HG03039 (cell line): ENCODE measurements around the gene ZNF207.
"Not testable (repeated sequence)": the region's sequence is repeated elsewhere in the genome, so short reads cannot be mapped to it uniquely, and the experiment has no call there.

Source experiments
- ATAC-seq: cut with Tn5 transposase; IDR thresholded peaks from one replicate; pipeline ENCODE4 v1.9.1; 2021; ENCODE audit warnings: mild to moderate bottlenecking, moderate library complexity; ENCODE audit not compliant: unreplicated experiment

ZNF207 gene

DNA sequence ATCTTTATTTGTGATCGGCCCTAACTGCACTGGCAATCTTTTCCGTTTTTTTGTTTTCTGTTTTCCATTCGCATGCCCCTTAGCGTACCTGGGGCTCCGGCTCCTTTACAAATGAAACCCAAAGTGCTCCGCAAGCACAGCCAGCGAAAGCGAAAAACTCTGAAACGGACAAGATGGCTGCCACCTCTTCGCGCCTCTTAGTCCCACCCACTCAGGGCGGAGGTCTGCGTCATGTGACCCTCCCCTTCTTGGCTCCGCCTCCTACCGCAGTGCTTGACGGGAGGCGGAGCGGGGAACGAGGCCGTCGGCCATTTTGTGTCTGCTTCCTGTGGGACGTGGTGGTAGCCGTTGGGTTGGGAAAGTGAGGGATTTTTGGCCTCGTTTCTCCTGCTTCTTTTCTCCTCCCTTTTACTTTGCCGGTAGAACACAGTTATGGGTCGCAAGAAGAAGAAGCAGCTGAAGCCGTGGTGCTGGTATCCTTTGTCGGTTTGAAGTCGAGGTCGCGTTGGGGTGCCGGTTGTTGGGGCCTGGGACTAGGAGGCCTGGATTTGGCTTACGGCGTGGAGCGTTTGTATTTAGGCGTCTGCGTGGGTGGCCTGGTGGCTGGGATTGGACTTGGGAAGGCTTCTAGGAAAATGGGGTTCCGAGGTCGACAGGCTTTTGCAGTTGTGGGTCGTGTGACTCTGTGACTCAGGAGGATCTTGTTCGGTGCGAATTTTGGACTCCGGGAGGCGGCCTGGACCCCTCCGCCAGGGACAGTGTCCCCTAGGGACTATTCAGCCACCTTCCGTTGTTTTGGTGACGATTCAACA lies at the start of gene ZNF207:
TSS of gene ZNF207 (plus strand) at position 304 of the 812 bp plus-strand sequence. CDS start at position 433, 129 bp downstream.
- peak; percentile 90 for ATAC-seq

DNA sequence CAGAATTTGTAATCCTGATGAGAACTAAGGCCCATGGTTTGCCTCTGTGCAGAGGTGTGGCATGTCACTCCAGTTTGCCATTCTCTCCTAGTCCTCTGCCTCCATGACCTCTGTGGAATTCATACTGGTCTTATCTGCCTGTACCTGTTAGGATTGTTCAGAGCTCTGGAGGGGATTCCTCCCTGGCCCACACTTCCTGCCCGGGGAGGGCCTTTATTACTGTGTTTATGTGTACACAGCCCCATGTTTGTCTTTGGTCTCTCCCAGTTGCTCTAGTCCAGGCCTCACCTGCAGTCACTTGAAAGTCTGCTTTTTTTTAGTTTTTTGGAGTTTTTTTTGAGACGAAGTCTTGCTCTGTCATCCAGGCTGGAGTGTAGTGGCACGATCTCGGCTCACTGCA lies 47.9 kb upstream of the ZNF207 start:
- ATAC-seq: no peak

DNA sequence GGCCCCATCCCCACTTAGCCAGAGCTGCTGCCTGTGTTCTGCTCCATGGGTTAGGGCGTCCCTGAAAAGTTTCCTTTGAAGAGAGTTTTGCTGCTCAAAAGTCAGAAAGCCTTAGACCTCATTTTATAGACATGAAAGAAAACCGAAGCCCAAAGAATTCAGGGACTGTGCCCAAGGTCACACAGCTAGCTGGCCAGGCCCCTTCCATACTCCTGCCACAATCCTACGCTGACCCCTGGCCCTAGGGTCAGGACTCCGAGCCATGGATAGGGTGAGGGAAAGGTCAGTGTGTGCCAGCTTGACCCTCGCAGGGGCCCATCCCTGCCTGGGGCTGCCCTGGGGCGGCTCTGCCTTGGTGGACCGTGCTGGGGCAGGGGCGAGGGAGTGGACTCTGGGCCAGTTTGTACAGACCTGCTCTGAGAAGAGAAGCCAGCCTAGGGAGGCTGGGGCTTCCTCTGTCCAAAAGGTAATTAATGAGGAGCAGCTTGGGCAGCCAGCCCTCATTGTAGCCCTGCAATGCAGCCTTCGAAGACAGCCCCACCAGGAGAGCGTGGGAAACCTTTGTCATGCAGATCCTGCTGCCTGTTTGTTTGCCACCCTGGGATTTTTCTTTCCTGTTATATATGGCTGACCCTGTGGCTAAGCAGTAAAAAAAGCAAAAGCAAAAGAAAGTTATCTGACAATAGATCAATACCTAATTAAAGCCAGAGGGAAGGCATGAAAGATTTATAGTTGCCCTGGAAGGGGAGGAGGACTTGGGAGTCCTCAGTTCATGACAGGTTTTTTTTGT lies 46.9 kb upstream of the ZNF207 start:
- no peak for ATAC-seq

DNA sequence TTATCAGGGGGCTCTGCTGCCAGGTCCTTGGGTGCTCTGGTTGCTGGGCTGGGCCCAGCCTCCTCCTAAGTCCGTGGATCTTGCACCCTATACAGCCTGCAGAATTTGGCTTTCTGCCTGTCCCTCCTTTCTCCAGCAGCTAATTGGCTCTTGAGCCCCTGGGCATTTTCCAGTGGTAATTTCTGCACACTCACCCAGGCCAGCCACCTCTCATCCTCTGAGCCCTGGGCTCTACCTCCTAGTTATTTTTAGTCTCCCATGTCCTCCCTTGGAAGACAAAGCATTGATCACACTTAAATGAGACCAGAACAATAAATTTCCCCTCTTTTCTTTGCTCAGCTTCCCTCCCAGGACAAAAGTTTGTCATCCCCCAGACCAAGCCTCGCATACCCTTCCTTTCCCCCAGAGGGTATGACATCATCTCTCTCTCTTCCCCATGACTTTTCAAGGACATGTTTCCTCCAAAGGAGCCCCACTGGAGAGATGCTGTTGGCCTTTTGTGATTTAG lies 46.1 kb upstream of the ZNF207 start:
- ATAC-seq: no peak

DNA sequence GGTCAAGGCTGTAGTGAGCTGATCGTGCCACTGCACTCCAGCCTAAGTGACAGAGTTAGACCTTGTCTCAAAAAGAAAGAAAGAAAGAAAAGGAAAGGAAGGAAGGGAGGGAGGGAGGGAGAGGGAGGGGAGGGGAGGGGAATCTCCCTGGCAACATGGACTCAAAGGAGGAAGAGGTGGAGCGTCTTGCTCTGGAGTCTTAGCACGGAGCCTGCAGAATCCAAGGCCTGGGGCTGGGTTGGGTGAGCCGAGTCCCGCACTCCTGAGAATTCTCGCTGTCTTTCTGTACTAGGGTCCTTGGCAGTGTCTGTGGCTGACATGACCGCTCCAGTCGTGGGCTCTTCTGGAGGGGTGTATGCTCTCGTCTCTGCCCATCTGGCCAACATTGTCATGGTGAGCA lies 44.9 kb upstream of the ZNF207 start:
- ATAC-seq: no peak

DNA sequence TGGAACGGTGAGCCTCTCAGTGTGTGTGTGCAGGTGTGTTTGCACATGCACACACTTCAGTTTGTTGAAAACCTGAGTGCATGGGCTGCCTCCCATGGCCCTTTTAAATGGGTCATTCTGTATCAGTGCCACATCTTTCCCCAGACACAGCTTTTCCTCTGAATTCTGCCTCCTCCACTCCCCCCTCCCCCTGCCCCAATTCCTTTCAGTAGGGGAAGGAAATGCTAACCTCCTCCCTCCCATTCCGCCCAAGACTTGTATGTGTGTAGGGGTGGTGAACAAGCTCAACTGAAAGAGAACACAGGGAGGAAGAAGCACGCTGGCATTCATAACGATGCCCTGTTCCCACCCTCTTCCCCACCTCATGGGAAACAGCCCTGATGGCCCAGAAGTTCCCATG lies 42.3 kb upstream of the ZNF207 start:
- ATAC-seq: no peak

DNA sequence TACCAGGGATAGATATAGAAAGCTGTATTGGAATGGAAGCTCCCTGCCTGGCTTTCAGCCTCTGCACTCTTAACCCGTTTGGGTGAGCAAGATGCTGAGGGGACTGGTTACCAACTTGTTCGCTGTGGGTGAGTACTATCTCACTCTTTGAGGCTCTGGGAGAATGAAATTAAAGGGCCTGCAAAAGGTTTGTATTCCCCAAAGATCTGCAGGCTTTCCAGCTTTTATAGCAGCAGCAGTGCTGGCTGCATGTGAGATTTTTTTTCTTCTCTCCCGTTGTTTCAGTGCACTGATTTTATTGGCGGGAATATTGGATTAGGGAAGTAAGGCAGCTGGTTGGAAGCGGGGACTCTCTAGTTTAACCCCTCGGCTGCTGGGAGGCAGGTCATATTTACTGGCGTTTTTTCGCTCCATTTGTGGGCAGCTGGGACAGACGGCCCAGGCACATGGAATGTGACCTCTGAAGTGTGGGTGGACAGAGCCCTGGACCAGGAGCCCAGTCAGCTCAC lies 38.9 kb upstream of the ZNF207 start:
- no peak for ATAC-seq

DNA sequence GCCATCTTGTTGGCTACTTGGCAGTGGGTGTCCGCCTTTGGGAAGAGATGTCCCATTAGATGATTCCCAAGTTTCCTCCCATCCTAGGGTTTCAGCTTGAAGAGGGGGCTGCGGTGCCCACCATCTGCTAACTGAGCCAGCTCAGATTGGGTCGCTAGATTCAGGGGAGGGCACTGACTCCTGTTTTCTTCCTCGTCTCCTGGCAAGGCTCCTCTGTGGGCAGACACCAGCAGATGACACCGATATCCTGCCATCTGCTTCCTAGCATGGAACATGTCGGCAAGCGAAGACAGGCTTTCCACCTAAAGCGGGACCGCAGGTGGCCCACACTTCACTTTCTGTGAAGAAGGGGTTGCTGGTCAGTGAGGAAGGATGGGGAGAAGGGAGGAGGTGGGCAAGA lies 35.3 kb upstream of the ZNF207 start:
- ATAC-seq: no peak

DNA sequence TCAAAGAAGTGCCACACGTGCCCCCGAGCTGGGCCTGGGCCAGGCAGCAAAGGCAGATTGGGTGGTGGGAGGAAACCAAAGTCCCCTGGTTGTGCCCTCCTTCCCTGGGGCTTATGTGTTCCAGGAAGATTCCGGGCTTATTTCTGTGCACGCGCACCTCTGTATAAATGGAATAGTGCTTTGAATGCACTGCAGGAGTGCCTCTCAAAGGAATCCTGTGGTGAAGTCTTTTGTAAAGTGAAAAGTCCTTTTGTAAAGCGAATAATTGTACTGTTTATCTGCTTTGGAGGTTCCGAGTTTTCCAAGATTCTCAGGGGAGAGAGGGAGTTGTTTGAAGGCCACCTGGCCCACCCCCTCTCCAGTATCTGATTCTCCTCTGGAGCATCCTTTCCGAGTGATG lies 34.8 kb upstream of the ZNF207 start:
- ATAC-seq: no peak

DNA sequence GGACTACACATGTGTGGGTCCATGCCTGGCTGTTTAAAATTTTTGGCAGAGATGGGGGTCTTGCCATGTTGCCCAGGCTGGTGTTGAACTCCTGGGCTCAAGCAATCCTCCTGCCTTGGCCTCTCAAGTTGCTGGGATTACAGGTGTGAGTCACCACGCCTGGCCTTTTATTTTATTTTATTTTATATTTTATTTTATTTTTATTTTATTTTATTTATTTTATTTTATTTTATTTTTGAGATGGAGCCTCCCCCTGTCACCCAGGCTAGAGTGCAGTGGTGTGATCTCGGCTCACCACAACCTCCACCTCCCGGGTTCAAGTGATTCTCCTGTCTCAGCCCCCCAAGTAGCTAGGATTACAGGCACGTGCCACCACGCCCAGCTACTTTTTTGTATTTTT lies 33.3 kb upstream of the ZNF207 start:
- ATAC-seq: not testable (repeated sequence)

DNA sequence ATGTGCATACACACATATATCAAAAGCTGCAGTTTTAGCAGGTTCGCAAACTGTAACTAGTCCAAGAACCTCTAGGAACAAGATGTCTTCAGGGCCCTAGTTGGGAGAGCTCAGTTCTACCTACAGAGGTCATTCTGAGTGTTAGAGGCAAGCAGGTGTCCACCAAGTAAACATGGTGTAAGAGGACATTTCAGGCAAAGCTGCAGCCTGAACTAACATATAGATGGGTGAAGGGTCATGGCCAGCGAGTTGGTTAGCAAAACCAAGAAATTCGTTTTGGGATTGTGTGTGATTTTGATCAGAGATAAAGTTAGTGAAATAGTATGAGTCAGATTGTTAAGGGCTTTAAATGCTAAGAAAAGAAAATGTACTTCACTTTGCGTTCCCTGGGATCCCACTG lies 32.6 kb upstream of the ZNF207 start:
- ATAC-seq: no peak

DNA sequence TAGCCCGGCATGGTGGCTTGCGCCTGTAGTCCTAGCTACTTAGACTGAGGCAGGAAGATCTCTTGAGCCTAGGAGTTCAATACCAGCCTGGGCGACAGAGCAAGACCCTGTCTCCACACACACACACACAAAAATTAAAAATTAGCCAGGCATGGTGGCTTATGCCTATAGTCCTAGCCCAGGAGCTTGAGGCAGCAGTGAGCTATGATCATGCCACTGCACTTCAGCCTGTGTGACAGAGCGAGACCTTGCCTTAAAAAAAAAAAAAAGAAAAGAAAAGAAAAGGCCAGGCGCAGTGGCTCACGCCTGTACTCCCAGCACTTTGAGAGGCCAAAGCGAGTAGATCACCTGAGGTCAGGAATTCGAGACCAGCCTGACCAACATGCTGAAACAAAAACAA lies 31.9 kb upstream of the ZNF207 start:
- no peak for ATAC-seq

DNA sequence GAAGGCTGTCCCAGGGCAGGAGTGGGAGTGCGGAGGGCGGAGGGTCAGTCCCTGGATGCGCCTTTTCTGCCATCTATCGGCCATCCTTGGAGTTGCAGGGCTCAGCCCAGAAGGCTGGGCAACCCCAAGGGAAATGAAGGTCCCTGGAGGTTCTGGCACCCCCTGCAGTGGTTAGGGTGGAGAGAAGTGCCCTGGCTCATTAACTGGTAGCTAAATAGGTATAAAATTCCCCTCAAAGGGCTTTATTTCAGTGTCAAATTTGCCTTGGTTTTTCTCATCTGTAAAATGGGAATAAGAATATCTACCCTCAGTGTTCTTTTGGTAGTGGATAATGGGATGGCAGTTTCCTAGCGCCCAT lies 30.4 kb upstream of the ZNF207 start:
- no peak for ATAC-seq

DNA sequence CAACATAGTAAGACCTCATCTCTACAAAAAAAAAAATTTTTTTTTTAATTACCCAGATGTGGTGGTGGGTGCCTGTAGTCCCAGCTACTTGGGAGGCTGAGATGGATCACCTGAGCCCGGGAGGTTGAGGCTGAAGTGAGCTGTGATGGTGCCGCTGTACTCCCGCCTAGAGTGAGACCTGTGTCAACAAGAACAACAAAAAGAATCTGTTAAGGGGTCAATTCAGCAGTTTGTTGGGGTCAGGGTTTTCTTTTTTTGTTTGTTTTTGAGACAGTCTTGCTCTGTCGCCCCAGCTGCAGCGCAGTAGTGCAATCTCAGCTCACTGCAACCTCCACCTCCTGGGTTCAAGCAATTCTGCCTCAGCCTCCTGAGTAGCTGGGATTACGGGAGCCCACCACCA lies 29.9 kb upstream of the ZNF207 start:
- ATAC-seq: not testable (repeated sequence)

DNA sequence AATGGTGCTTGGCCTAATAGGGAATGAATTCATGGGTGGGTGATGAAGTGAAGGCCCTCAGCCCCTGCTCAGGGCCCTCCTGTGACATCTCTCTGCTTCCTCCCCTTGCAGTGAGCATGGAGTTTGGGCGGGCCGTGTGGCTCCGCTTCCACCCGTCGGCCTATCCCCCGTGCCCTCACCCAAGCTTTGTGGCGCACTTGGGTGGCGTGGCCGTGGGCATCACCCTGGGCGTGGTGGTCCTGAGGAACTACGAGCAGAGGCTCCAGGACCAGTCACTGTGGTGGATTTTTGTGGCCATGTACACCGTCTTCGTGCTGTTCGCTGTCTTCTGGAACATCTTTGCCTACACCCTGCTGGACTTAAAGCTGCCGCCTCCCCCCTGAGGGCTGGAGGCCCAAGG lies 29.1 kb upstream of the ZNF207 start:
- no peak for ATAC-seq

DNA sequence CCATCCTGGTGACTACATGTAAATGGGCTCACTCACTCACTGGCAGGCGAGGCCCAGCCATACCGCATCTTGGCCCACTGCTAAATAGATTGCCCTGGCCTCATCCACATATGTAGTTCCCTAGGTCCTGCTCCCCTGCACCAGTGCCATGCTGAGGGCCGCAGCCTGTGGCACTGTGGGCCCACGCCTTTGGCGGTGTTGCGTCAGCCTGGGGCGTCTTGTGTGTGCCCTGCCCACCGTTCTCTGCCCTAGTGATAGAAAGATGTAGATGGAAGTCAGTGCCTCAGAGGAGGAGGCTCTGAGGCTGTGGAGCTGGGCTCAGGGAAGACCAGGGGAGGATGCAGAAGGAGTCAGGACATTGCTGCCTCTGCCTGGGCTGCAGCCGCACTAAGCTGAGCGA lies 26.9 kb upstream of the ZNF207 start:
- ATAC-seq: no peak

DNA sequence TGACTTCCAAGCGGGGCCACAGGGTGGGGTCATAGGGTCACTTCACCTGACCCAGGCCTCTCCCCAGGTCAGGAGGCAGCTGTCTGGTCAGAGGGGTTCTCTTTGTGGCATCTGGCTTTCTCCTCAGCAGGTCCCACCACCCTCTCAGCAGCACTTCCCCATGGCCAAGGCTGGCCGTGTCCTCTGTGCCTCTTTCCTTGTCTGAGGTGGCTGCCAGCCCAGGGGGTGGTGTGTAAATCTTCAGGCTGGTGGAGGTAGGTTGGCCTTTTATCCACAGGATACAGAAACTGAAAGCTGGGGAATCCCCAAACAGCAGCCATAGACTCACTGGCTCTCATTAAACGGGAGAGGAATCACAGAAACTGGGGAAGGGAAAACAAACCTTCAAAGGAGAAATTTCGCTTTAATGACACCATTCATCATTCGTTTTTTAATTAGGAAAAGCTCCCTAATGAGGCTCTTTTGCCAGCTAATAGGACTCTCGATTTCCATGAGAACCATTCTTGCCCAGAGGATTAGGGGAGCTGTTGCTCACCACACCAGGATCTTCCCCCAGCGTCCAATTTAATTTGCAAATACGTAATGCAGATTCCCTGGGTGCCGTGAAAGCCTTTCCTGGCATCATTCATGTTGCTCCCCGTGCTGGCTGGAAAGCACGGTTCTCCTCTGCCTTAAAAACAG lies 26.0 kb upstream of the ZNF207 start:
- no peak for ATAC-seq

DNA sequence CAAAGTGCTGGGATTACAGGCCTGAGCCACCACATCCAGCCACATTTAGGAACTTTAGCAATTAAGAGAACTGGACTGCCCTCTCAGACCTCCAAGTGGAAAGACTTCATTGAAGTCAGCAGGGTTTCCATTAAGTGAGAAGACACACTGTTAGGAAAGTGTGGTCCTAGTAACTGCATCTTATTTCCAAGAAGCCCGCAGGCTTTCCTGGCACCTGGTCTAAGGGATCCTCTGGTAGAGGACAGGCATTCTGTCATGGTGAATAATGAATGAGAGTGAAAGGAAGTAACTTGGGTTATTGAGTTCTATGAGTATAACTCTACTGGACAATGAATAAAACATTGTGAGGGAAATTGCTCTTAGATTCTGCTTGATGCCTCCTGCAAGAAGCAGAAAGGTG lies 22.0 kb upstream of the ZNF207 start:
- no peak for ATAC-seq

DNA sequence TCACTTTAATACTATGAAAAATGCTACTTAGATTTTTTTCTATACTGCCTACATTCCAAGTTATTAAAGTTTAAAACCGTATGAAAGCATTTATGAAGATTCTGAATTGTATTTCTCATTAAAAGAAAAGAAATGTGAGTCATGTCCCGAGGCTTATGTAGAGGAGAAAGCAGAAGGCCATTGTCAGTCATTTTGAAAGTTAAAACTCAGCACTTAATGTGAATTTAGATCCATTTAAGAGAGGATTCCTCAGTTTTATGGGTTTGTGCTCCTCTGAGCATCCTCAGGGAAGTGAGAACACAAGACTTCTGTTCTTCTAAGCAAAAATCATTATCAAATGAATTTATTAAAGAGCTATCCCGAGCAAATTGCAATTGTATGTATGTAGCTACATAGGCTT lies 19.8 kb upstream of the ZNF207 start:
- no peak for ATAC-seq

DNA sequence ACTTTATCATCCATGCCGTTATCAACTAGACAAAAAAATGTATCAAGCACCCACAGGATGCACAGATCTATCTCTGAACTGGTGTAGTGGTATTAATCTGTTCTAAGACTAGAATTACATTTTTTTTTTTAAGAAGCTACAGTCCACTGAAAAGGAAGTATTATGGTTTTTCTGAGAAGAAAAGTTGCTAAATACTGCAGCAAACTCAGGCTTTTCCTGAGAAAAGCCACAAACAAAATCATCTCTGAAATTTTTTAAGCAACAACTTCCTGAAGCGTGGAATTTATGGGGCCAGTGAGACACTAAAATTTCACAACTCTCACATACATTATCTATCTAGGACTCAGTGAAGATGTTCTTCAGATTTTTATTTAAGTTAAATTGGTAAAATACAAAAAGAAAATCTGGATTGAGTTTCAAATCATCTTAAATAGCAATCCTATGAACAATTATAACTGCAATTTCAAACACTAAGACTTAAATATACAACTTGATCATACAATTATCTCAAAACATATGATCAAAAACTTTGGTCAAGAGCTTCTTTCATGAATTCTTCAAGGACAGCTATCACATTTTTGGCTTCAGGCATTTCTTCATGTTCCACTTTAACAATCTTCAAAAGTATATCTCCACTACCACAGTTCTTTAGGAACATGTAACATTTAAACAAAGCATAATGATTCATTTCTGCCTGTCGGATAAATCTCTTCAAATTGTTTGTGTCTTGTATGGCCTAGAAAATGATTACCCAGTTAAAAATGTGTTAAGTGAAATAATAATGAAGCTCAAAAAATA lies 18.5 kb upstream of the ZNF207 start:
- no peak for ATAC-seq

DNA sequence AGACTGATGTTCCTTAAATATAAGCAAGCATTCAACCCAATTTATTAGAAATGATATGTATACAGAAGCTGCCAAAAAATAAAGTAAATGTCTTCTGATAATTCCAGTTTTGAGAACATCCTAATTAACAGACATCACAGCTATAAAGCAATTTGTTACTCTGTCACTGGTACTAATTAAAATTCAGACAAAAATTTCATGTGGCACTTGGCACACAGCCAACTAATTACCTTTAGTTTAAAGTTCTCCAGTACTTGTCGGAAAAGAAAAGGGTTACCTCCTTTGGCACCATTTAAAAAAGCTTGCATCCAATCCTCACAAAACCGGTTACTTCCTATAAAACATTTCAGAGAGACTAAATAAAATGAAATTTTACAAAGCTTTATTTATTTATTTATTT lies 16.8 kb upstream of the ZNF207 start:
- ATAC-seq: no peak
